ELF-1 (cell line): ENCODE data around the gene SYT6.

Experiments
- DNase-seq: peaks from one replicate; pipeline ENCODE4 v3.0.0-alpha.2; 2016; ENCODE audit warnings: low read depth, low spot score

Gene SYT6, protein sequence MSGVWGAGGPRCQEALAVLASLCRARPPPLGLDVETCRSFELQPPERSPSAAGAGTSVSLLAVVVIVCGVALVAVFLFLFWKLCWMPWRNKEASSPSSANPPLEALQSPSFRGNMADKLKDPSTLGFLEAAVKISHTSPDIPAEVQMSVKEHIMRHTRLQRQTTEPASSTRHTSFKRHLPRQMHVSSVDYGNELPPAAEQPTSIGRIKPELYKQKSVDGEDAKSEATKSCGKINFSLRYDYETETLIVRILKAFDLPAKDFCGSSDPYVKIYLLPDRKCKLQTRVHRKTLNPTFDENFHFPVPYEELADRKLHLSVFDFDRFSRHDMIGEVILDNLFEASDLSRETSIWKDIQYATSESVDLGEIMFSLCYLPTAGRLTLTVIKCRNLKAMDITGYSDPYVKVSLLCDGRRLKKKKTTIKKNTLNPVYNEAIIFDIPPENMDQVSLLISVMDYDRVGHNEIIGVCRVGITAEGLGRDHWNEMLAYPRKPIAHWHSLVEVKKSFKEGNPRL

DNA sequence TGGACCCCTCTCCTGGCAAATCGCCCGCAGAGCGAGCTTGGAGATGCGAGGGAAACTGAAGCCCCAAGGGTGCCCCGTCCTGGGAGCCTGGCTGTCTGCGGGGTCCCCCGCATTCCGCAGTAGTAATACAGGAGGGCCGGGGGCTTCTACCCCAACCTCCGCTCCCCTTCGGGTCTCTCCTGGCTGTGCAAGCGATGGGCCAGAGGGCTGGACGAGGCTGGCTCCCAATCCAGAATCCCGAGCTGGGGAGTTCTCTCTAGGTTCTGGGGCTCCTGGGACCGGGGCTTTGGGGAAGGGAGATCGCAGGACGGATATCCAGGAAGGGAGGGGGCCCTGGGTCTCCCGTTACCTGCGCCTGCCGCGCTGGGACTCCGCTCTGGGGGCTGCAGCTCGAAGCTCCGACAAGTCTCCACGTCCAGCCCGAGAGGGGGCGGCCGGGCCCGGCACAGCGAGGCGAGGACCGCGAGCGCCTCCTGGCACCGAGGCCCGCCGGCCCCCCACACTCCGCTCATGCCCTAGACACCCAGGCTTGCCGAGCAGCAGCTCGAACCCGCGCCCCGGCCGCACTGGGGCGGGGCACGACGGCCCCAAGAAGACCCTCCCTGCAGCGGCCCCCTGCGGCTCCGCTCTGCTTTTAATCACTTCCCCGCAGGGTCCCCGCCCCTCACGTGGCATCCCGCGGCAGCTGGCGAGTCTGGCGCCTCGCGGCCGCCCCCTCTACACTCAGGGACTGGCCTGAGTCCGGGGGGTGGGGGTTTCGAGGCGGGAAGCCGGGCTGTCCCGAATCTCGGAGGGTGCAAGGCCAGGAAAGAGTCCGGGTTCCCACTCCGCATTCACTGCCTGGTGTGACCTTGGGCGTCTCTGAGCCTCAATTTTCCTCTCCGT, at the start of gene SYT6:
SYT6 (minus strand) TSS at position 609 of the 885 bp plus-strand sequence; CDS start at position 512, 97 bp downstream.
- peak; percentile 43 for DNase-seq

DNA sequence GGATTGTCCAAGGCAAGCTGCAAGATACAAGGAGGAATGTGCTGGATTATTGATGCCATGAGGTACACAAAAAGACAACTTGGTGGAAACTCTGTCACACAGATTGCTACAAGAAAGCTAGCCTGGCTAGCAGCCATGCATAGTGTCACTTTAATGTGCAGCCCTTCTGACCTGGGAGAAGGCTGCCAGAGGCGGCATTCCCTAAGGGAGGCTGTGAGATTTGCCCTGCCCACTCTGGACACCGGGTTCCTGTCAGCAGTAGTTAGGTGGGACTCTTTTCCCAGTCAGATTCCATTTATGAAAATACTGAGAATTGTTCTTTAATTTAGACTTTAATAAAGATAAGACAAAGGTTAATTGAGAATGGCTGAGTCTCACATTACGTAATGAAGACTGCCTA, 47.8 kb upstream of the SYT6 start:
- no peak for DNase-seq

DNA sequence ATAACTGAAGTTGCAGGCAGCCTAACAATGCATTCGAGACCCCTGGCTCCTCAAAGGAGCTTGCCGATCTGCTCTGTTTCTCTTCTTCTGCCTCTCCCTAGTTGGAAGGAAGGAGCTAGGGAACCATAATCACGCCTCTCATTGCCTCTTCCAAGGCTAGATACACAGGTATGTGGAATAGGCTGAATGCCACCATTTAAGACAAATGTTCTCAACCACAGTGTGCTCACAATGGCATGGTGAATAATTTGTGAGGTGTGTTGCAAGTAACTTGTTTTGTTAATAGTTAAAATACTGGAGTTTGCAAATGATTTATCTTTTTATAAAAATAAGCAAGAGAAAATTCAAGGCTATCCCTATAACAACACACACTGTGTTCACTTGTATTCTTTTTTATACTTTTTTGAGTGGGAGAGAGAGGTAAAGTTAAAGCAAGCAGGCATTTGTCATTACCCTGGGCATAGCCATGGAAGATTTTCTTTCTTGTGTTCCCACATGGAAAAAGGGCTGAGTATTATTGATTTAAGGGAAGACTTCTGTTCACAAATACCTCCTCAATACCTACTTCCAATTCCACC, 45.4 kb upstream of the SYT6 start:
- DNase-seq = no peak

DNA sequence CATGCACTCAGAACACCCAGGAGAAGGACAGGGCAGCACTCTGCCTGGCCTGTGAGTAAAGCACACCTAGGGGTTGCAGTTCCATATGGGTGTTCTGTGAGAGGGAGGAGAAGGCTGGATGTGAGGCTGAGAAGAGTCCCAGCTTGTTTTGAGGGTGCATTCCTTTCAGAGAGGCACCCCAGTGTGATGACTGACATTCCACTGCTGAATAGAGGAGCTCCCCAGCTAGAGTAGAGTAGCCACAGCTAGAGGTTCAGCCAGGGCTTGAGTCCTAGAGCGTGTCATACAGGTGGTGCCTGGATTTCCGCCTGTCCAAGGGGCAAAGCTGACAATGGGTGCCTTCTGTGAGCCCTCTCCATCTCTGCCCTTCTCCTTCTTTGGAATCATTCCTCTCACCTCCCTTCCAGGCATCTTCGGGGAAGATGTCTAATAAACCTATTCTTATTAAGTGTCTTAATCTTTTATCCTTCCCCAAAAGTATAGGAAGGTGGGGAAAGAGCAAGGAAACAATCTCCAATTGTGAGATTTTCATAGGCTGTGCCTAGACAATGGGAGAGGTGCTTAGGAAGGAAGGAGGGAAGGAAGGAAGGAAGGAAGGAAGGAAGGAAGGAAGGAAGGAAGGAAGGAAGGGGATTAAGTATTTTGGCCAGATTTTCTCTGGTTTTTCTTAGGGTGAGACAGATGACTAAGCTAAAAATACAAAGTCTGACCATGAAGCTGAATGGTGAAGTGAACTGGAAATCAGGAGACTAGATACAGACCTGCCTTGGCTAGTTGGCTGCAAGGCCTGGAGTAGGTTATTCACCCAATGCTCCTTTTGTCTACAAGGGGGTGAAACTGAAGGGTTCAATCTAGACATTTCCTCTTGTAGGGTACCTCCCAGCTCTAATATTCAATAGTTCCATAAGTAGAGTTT, 43.6 kb upstream of the SYT6 start:
- no peak for DNase-seq

DNA sequence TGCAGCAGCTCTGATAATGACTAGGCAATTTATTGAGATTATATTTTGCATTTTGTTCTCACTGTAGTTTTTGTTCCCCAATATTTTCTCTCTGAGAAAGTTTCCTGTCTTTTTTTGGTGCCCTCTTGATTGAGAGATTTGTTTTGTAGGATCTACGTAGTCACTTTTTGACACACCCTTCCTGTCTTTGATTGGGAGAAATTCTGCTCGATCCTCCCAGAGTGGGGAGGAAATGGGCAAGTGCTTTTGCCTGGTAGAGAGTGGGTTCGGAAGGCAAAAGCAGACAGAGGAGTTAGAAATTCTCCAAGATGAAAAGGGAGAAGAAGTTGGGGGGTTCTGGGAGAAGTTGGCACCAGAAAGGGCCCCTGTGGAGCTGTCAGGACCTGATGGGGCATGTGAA, 42.1 kb upstream of the SYT6 start:
- DNase-seq = no peak

DNA sequence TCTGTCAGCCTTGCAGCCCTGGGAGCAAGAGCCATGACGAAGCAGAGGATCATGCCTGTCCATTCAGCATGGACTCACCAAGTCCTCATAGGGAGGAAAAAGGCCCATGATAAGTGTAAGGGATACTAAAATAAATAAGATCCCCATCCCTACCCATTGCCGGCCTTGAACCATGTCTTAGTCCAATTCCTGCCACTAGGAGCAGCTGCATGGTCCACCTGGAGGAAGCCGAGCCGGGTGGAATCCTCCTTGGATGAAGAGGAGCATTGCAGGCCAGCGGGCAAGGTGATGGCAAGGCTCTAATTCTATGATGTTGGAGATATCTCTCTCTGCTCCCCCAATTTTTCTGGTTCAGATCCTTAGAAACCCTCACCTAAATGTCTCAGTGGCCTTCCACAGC, 38.7 kb upstream of the SYT6 start:
- no peak for DNase-seq

DNA sequence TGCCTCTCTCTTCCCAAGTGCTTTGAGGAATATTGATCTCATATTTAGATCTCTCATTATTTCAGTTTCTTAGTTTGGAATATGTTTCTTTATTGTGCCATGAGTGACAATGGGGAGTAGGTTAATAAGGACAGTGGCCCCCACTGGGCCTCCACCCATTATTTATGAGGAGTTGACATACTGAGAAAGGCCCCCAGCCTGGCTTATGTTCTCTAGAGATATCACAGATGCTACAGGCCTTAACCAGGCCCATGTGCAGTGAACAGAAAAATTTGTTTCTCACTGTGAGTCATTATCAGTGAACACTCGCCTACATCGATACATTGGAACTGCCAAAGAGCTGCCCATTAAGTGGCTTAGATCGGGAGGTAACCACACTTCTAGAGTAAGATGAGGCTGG, 35.7 kb upstream of the SYT6 start:
- DNase-seq = no peak

DNA sequence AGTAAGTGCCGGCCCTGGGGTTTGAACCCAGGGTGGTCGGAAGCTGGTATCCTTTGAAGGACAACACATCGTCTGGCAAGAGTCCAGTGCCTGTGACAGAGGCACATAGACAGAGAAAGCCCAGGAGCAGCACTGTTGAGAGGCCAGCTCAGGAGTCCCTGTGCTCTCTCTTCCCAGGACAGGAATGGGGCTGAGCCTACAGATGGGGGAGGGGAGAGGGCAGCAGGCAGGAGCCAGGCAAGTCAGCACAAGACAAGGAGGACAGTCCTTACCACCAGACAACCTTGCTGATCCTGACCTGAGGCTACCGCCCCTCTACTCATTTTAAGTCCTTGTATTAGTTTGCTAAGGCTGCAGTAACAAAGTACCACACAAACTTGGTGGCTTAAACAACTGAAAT, 27.7 kb upstream of the SYT6 start:
- peak; percentile 40 for DNase-seq

DNA sequence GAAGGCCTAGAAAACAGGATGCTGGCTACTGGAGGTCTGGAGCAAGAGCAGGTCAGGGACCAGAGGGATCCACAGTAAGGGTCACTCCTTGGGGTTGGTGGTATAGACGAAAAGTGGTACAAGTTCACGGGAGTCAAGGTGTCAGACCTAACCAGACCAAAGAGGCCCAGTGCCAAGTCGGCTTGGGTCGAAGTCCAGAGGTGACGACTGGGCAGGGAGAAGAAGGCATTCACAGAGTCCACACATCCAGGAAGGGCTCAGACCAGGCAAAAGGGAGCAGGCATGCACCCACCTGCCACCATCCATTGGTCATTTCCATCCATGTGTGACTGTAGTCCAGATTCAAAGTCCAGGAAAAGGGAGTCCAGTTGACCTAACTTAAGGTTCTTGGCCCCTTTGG, 27.1 kb upstream of the SYT6 start:
- DNase-seq = no peak

DNA sequence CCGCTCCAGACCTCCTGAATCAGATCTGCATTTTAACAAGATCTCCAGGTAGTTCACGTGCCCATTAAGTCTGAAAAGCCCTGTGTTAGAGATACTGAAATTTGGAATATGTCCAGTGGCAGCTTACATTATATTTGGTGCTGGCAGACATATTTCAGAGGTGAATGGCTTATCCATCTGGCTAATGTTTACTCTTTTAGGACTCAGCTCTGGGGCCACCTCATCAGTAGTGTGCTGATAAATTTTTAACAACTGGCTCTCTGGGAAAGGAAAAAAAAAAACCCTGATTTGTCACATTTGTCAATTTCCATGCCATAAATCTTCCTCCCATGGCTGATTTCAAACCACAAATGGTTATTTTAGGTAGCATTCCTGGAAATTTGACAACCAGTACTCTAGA, 25.3 kb upstream of the SYT6 start:
- DNase-seq = no peak

DNA sequence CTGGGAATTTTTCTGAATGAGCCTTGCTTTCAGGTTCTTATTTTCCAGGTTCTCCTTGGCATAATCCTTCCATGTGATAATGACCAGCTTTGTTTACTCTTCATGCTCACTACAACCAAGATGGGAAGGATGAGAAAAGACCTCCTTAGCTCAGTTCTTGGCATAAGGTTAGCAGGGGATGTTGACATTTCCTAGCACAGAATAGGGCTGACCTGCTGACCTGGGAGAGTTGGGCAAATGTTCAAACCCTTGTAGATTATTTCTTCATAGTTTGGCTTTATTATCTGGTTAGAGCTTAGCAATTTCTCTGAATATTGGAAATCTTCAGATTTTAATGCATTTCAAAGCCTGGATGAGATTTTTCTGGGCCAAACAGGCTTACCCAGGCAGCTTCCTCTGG, 23.6 kb upstream of the SYT6 start:
- no peak for DNase-seq

DNA sequence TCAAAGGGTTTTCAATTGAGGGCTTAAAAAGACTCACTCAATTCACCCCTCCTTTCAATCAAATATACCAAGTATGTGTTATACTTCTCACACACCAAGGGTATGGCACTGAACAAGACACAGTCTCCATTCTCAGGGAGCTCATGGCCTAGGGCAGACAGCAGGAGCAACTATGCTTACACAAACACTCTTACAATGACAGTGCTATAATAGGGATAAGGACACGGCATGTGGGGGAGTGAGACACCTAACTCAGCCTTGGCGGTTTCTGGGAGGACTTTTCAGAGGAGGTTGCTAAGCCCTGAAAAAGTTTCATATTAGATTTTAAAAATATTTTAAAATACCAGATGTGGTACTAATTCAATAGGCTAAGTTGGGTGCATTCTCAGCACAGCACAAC, 22.7 kb upstream of the SYT6 start:
- no peak for DNase-seq

DNA sequence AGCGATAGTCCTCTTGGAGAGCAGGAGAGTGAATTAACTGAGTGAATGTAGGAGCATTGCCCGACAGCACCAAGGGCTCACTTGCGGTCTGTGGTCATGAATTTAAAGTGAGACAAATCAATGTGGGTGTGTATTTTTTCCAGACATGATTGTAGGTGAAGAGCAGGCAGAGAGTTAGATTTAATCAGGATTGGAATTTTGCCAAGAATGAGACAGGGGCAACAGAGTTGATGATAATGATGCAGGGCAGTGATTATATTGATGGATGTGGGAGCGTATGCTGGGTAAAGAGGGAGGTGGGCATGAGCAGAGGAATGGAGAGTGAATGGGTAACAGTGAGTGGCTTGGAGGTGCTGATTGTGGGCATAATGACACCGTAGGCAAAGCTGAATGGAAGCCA, 20.0 kb upstream of the SYT6 start:
- no peak for DNase-seq

DNA sequence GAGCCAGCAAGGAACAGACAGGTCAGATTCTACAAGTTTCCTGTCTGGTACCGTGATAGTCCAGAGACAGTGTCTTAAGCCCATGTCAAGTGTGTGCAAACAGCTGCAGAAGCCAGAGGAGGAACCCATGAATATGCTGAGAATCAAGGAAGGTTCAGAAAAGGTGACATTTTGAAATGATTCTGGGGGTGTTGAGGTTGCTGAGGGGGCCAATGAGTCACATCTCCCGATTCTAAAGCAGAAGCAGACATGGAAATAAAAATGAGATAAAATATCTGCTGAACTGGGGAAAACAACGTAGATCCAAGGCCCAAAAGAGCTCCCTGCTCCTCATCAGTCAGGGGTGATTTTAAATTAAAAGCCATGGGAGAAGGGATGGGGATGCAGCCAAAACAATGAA, 15.8 kb upstream of the SYT6 start:
- DNase-seq = no peak

DNA sequence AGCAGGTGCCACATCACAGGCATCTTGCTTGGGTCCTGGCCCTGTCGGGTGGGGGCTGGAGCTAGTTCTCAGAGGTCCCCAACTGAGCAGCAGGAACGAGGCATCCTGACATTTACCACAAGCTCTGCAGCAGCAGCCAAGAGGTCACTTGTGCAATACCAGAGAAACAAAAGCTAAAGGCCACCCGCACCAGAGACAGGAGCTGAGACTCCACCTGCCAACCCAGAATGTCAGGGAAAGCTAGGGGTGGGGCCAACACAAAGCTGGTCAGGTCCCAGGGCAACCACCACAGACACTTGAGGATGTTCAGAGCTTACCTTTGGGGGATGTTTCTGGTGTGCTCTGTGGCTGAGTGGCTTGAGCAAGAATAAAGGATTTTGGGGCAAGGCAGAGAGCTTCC, 13.6 kb upstream of the SYT6 start:
- no peak for DNase-seq

DNA sequence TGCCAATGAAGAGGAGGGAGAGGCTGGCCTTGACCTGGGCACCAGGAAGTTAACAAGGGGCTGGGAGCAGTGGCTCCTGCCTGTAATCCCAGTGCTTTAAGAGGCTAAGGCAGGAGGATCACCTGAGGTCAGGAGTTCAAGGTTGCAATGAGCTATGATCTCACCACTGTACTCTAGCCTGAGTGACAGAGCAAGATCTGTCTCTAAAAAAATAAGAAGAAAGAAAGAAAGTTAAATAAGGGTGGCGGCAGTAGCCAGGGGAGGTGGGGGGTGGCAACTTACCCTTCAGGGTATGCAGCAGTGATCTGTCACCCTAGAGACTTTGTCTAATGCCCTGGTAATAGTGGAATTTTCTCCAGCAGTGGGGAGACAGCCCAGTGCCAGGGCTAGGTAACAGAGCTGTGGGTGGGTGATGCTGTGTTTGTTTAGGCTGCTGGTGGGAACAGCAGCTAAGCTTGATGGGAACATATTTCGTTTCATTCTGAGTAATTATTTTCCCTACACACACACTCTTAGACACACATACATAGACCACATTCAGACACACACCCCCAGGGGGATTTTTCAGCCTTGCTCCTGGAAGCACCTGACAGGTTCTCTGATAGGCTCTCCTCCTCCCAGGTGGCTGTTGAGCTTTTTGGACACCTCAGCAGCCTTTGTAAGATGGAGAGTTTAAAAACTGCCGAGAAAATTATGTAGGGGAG, 11.3 kb upstream of the SYT6 start:
- DNase-seq = no peak

DNA sequence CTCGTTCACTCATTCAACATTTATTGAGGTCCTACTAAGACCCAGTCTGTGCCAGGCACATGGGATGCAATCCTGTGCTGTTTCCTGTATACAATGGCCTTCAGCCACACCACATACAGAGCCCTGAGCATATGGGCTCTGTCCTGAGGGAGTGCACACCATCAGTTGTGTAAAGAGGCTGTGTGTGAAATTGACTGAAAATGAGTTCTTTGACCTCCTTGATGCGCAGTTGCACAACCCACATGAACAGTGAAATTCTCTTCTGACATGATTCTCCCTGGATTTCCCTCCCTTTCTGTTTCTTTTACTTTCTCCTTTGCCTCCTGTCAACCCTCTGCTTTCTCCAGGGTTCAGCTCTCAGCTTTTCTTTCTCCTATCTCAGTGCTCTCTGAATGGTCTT, 6.3 kb upstream of the SYT6 start:
- no peak for DNase-seq

DNA sequence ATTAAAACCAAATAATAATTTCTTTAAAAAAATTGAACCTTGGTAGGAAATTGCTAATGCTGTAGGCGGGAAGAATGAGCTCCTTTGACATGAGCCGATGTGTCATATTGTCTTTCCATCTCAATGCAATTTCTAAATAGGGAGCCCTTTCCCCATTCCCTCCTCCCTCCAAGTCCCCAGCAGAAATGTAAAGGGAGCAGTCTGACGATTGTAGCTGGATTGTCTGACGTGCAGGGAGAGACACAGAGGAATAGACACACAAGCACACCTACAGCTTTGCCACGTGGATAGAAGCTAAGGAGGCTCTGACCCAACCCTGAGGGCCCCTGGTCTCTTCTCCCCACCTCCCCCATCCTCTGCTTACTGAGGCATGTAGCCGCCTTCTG, 3.6 kb upstream of the SYT6 start:
- DNase-seq = no peak

DNA sequence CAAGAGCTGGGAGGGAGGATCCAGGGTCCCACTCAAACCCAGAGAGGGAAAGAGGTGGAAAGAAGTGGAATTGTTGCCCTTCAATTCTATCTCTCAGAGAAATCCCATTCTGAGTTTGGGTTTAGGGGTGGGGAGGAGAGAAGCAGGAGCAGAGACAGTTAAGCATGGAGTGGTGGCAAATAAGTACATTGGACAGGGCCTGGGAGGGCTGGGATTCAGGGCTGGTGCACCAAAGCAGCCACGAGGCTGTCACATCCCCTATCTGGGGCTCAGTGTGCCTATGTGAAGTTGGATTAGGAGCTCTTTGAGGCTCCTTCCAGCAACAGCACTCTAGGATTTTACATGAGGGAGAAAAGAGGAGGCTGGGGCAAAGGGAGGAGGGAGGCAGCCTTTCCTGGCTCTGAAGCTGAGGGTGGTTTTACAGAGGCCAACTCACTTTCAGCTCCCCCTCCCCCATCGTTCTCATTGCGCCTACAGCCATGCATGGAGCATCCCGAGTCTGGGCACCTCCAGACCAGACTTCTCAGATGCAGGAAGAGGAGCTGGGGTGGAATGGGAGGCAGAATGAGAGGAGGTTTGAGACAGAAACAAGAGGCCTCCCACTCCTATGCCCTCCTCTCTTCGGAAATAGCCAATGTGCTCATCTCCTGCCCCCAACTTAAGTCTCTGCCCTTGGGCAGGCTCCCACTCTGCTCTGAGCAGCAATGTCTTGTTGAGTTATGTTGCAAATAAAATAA, 3.0 kb upstream of the SYT6 start:
- peak; percentile 51 for DNase-seq

DNA sequence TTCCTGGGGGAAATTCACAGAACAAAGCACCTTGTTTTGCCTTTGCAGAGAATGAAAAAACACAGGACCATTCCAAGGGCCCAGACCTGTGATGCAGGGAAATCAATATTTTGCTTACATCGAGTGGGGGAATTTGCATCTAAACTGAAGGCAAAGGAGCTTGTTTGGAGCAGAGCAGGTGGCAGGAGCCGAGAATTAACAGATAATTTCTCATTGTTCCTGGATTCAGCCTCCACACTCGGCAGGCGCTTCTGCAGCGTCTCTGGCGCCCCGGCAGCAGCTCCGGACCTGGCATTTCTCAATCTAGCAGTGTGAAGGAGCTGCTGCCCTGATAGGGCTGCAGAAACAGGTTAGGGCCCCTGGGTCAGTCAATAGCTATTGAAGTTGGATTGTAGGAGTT, 2.0 kb upstream of the SYT6 start:
- DNase-seq = no peak
